Subcutaneous adipose tissue (tissue), 4 donors: Measurements from ENCODE around the gene LRRC28. TPM values are rescaled to one million over a fixed set of nuclear protein-coding genes. Genes with fewer than 3 reads are reported as not detected.

ENCODE experiments used
- CTCF ChIP-seq: fragments of 450-650 bp; IDR thresholded peaks from one replicate; pipeline ENCODE4 v1.5.1; 2016; ENCODE audit warnings: low read depth, mild to moderate bottlenecking, control low read depth, antibody characterized with exemption, moderate library complexity
- total RNA-seq, 4 donors: library from RNA; depleted of rRNA; stranded (reverse); fragments of >200 nt; gene quantifications; one replicate each; pipeline ENCODE4 v1.1.0, GENCODE V29; 2016

The LRRC28 gene
- total RNA-seq, 4 donors from 2014 or later, result 37.7 to 60.7 (median 45.8) TPM

GRCh38 chr15:99268431-99268830, 17.1 kb downstream of the LRRC28 start:
- no peak for TF ChIP-seq CTCF

- no peak for TF ChIP-seq CTCF
These were observed 22.5 kb downstream of the LRRC28 start for GRCh38 chr15:99273801-99274200.

GRCh38 chr15:99275061-99275460, 23.8 kb downstream of the LRRC28 start:
- no peak for TF ChIP-seq CTCF

GRCh38 chr15:99275525-99276128, 24.3 kb downstream of the LRRC28 start:
- no peak for TF ChIP-seq CTCF

- TF ChIP-seq CTCF, result no peak
These were observed 28.0 kb downstream of the LRRC28 start for GRCh38 chr15:99279290-99279689.

GRCh38 chr15:99279827-99280226, 28.5 kb downstream of the LRRC28 start:
- TF ChIP-seq CTCF, result no peak

- TF ChIP-seq CTCF, result no peak
These were observed 30.8 kb downstream of the LRRC28 start for GRCh38 chr15:99282121-99282520.
